GM23338 (cell line): ENCODE results near the gene GOLGA6D. TPM values are rescaled to one million over a fixed set of nuclear protein-coding genes. Genes with fewer than 3 reads are reported as not detected.
"Not testable (repeated sequence)": the region's sequence is repeated elsewhere in the genome, so short reads cannot be mapped to it uniquely, and the experiment has no call there.

Experiments
- ATAC-seq: fragments of 200-7000 bp; cut with Tn5 transposase; 3 replicates; pipeline ENCODE4 v1.9.1; 2020
- DNase-seq: peaks from one replicate; pipeline ENCODE4 v3.0.0-alpha.2; 2015; ENCODE audit warnings: low spot score
- H2AFZ ChIP-seq: fragments of 200-600 bp; sonication (generic); 2 replicates; pipeline ENCODE4 v1.8.0; 2016; ENCODE audit warnings: antibody characterized with exemption, mild to moderate bottlenecking, moderate library complexity
- H3F3A ChIP-seq: fragments of 200-600 bp; sonication (generic); replicated peaks from 2 replicates; pipeline ENCODE4 v1.8.0; 2017; ENCODE audit warnings: antibody characterized with exemption, mixed run types, low read depth
- H3K27ac ChIP-seq: fragments of 200-600 bp; sonication (generic); 2 replicates; pipeline ENCODE4 v1.6.1; 2016; ENCODE audit warnings: low read depth
- H3K27me3 ChIP-seq: fragments of 200-600 bp; sonication (generic); 2 replicates; pipeline ENCODE4 v1.8.0; 2016; ENCODE audit warnings: mild to moderate bottlenecking, mixed run types, moderate library complexity; ENCODE audit not compliant: insufficient read depth
- H3K36me3 ChIP-seq: fragments of 200-600 bp; sonication (generic); 2 replicates; pipeline ENCODE4 v1.8.0; 2016; ENCODE audit warnings: mild to moderate bottlenecking; ENCODE audit not compliant: insufficient read depth
- H3K4me1 ChIP-seq: fragments of 200-600 bp; sonication (generic); 2 replicates; pipeline ENCODE4 v1.8.0; 2016; ENCODE audit warnings: mild to moderate bottlenecking, moderate library complexity; ENCODE audit not compliant: insufficient read depth
- H3K4me2 ChIP-seq: fragments of 200-600 bp; sonication (generic); 2 replicates; pipeline ENCODE4 v1.7.1; 2017; ENCODE audit warnings: mixed run types
- H3K4me3 ChIP-seq: fragments of 200-600 bp; sonication (generic); 2 replicates; pipeline ENCODE4 v1.6.1; 2016; ENCODE audit warnings: mixed run types
- H3K79me2 ChIP-seq: fragments of 200-600 bp; sonication (generic); replicated peaks from 2 replicates; pipeline ENCODE4 v1.8.0; 2017; ENCODE audit warnings: mild to moderate bottlenecking; ENCODE audit not compliant: insufficient read depth
- H3K9me2 ChIP-seq: fragments of 200-600 bp; sonication (generic); 2 replicates; pipeline ENCODE4 v1.8.0; 2017; ENCODE audit not compliant: insufficient read depth
- H4K20me1 ChIP-seq: fragments of 200-600 bp; sonication (generic); replicated peaks from 2 replicates; pipeline ENCODE4 v1.8.0; 2017; ENCODE audit warnings: mild to moderate bottlenecking; ENCODE audit not compliant: insufficient read depth
- H3K27ac Mint-ChIP-seq: 2 replicates; pipeline ENCODE4 v1.8.0; 2020; ENCODE audit warnings: inconsistent platforms, mild to moderate bottlenecking, moderate library complexity, mixed read lengths
- H3K27me3 Mint-ChIP-seq: 3 replicates; pipeline ENCODE4 v1.8.0; 2022; ENCODE audit warnings: low read depth, mild to moderate bottlenecking, moderate library complexity, mixed read lengths, inconsistent platforms; ENCODE audit not compliant: insufficient read depth, poor library complexity
- H3K36me3 Mint-ChIP-seq: 3 replicates; pipeline ENCODE4 v1.8.0; 2021; ENCODE audit warnings: low read depth, mild to moderate bottlenecking, inconsistent platforms, moderate library complexity, mixed read lengths
- H3K4me1 Mint-ChIP-seq: 3 replicates; pipeline ENCODE4 v1.8.0; 2020; ENCODE audit warnings: mild to moderate bottlenecking, inconsistent platforms, mixed read lengths
- H3K4me3 Mint-ChIP-seq: 3 replicates; pipeline ENCODE4 v1.8.0; 2021; ENCODE audit warnings: moderate library complexity, mild to moderate bottlenecking, inconsistent platforms, mixed read lengths
- H3K9me3 Mint-ChIP-seq: 3 replicates; pipeline ENCODE4 v1.8.0; 2020; ENCODE audit warnings: moderate library complexity, mild to moderate bottlenecking, inconsistent platforms, mixed read lengths
- CREB1 ChIP-seq: fragments of 250-450 bp; sonication (Bioruptor Pico); IDR thresholded peaks from 2 replicates; pipeline ENCODE4 v1.5.0; 2020; ENCODE audit warnings: low read depth, mild to moderate bottlenecking, moderate library complexity
- ETS1 ChIP-seq: IDR thresholded peaks from 2 replicates; pipeline ENCODE4 v1.6.1; 2016; ENCODE audit warnings: antibody characterized with exemption
- EZH2phosphoT487 ChIP-seq: fragments of 200-600 bp; sonication (generic); IDR thresholded peaks from one replicate; pipeline ENCODE4 v1.8.1; 2018; ENCODE audit warnings: antibody characterized with exemption; ENCODE audit not compliant: unreplicated experiment
- polyA plus RNA-seq: library from polyadenylated mRNA; unstranded; fragments of >200 nt; fragmentation: Nextera tagmentation; extraction: Ambion mirVana; gene quantifications from 2 replicates; pipeline ENCODE4 v1.2.1, GENCODE V29; 2016
- total RNA-seq: library from RNA; depleted of rRNA; stranded (reverse); fragments of >200 nt; shearing (Covaris generic); gene quantifications from 2 replicates; pipeline ENCODE4 v1.2.3, GENCODE V29; 2014
- TF ChIP-seq, protein P1 (sequence below): fragments of 250-450 bp; sonication (Bioruptor Pico); IDR thresholded peaks from 2 replicates; pipeline ENCODE4 v1.5.0; 2020; ENCODE audit warnings: mild to moderate bottlenecking, moderate library complexity

GOLGA6D gene
- total and polyA plus RNA-seq, 2 experiments from 2014 or later: 0.99 to 1.0 TPM

GRCh38 chr15:75309711-75310110, 27.1 kb downstream of the GOLGA6D start (continued):
- TF ChIP-seq EZH2phosphoT487 (no peak), CREB1 (CRISPR knock-in tag) (no peak), ETS1 (no peak)
- TF ChIP-seq, protein P1, sequence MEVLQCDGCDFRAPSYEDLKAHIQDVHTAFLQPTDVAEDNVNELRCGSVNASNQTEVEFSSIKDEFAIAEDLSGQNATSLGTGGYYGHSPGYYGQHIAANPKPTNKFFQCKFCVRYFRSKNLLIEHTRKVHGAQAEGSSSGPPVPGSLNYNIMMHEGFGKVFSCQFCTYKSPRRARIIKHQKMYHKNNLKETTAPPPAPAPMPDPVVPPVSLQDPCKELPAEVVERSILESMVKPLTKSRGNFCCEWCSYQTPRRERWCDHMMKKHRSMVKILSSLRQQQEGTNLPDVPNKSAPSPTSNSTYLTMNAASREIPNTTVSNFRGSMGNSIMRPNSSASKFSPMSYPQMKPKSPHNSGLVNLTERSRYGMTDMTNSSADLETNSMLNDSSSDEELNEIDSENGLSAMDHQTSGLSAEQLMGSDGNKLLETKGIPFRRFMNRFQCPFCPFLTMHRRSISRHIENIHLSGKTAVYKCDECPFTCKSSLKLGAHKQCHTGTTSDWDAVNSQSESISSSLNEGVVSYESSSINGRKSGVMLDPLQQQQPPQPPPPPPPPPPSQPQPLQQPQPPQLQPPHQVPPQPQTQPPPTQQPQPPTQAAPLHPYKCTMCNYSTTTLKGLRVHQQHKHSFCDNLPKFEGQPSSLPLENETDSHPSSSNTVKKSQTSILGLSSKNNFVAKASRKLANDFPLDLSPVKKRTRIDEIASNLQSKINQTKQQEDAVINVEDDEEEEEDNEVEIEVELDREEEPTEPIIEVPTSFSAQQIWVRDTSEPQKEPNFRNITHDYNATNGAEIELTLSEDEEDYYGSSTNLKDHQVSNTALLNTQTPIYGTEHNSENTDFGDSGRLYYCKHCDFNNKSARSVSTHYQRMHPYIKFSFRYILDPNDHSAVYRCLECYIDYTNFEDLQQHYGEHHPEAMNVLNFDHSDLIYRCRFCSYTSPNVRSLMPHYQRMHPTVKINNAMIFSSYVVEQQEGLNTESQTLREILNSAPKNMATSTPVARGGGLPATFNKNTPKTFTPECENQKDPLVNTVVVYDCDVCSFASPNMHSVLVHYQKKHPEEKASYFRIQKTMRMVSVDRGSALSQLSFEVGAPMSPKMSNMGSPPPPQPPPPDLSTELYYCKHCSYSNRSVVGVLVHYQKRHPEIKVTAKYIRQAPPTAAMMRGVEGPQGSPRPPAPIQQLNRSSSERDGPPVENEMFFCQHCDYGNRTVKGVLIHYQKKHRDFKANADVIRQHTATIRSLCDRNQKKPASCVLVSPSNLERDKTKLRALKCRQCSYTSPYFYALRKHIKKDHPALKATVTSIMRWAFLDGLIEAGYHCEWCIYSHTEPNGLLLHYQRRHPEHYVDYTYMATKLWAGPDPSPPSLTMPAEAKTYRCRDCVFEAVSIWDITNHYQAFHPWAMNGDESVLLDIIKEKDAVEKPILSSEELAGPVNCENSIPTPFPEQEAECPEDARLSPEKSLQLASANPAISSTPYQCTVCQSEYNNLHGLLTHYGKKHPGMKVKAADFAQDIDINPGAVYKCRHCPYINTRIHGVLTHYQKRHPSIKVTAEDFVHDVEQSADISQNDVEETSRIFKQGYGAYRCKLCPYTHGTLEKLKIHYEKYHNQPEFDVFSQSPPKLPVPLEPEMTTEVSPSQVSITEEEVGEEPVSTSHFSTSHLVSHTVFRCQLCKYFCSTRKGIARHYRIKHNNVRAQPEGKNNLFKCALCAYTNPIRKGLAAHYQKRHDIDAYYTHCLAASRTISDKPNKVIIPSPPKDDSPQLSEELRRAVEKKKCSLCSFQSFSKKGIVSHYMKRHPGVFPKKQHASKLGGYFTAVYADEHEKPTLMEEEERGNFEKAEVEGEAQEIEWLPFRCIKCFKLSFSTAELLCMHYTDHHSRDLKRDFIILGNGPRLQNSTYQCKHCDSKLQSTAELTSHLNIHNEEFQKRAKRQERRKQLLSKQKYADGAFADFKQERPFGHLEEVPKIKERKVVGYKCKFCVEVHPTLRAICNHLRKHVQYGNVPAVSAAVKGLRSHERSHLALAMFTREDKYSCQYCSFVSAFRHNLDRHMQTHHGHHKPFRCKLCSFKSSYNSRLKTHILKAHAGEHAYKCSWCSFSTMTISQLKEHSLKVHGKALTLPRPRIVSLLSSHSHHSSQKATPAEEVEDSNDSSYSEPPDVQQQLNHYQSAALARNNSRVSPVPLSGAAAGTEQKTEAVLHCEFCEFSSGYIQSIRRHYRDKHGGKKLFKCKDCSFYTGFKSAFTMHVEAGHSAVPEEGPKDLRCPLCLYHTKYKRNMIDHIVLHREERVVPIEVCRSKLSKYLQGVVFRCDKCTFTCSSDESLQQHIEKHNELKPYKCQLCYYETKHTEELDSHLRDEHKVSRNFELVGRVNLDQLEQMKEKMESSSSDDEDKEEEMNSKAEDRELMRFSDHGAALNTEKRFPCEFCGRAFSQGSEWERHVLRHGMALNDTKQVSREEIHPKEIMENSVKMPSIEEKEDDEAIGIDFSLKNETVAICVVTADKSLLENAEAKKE (CRISPR knock-in tag): no peak

GRCh38 chr15:75312548-75312947, 29.9 kb downstream of the GOLGA6D start:
- not testable (repeated sequence) for H3K4me1 ChIP-seq, H3K9me3 Mint-ChIP-seq, H3K4me3 ChIP-seq, H3K79me2 ChIP-seq, H3K27me3 ChIP-seq, H3K4me3 Mint-ChIP-seq, H3K4me1 Mint-ChIP-seq, H3K9me2 ChIP-seq, H3F3A ChIP-seq, H3K27ac ChIP-seq, DNase-seq, H3K36me3 Mint-ChIP-seq, H2AFZ ChIP-seq, H3K27ac Mint-ChIP-seq, H3K27me3 Mint-ChIP-seq, ATAC-seq, H3K4me2 ChIP-seq, H4K20me1 ChIP-seq, H3K36me3 ChIP-seq
